WERI-Rb-1 (cell line): ENCODE data around the gene EFHB.
"Not testable (repeated sequence)": the region's sequence is repeated elsewhere in the genome, so short reads cannot be mapped to it uniquely, and the experiment has no call there.

Experiments used
- DNase-seq: peaks from one replicate; pipeline ENCODE4 v3.0.0-alpha.2; 2020
- H3K27ac ChIP-seq: fragments of 250-450 bp; sonication (Bioruptor Pico); 2 replicates; pipeline ENCODE4 v1.5.1; 2020; ENCODE audit warnings: mild to moderate bottlenecking, moderate library complexity
- H3K27me3 ChIP-seq: fragments of 250-450 bp; sonication (Bioruptor Pico); 2 replicates; pipeline ENCODE4 v1.5.1; 2021; ENCODE audit warnings: mild to moderate bottlenecking, low read depth, moderate library complexity; ENCODE audit not compliant: insufficient read depth, severe bottlenecking
- H3K36me3 ChIP-seq: fragments of 250-450 bp; sonication (Bioruptor Pico); 2 replicates; pipeline ENCODE4 v1.5.1; 2020; ENCODE audit warnings: mild to moderate bottlenecking, moderate library complexity
- H3K4me3 ChIP-seq: 2 replicates; pipeline ENCODE4 v1.5.1; 2011; ENCODE audit warnings: low read depth, mild to moderate bottlenecking, control low read depth, low read length
- H3K9me3 ChIP-seq: fragments of 250-450 bp; sonication (Bioruptor Pico); 2 replicates; pipeline ENCODE4 v1.5.1; 2021; ENCODE audit warnings: mild to moderate bottlenecking, moderate library complexity; ENCODE audit not compliant: severe bottlenecking
- CTCF ChIP-seq: IDR thresholded peaks from 2 replicates; pipeline ENCODE4 v1.5.1; 2011; ENCODE audit warnings: low read depth, mild to moderate bottlenecking, control low read depth, inconsistent platforms, low read length

Gene EFHB

GRCh38 chr3:19901337-19901736, 32.7 kb downstream of the EFHB start:
- Histone ChIP-seq H3K9me3 (no peaks in the 10 kb centered on the region), H3K4me3 (no peak overlapping the region), H3K27me3 (no peaks in the 10 kb centered on the region), H3K27ac (no peak overlapping the region), H3K36me3 (no peaks in the 10 kb centered on the region)
- TF ChIP-seq CTCF = no peak
- DNase-seq = no peak

GRCh38 chr3:19899833-19900232, 34.2 kb downstream of the EFHB start:
- H3K27me3 ChIP-seq, H3K36me3 ChIP-seq, H3K4me3 ChIP-seq, H3K9me3 ChIP-seq, DNase-seq, H3K27ac ChIP-seq: not testable (repeated sequence)

- Histone ChIP-seq H3K4me3 (no peak overlapping the region), H3K27ac (no peak overlapping the region), H3K9me3 (no peaks in the 10 kb centered on the region), H3K27me3 (no peaks in the 10 kb centered on the region), H3K36me3 (no peaks in the 10 kb centered on the region)
- no peak for DNase-seq
- TF ChIP-seq CTCF = no peak
Observed at GRCh38 chr3:19899264-19899663, 34.8 kb downstream of the EFHB start.

- Histone ChIP-seq H3K27ac (no peak overlapping the region), H3K36me3 (no peaks in the 10 kb centered on the region), H3K9me3 (no peaks in the 10 kb centered on the region), H3K4me3 (no peak overlapping the region), H3K27me3 (no peaks in the 10 kb centered on the region)
- DNase-seq = no peak
- TF ChIP-seq CTCF = no peak
Observed at GRCh38 chr3:19898721-19899120, 35.3 kb downstream of the EFHB start.

GRCh38 chr3:19891740-19892139, 42.3 kb downstream of the EFHB start:
- Histone ChIP-seq H3K36me3 (no peaks in the 10 kb centered on the region), H3K27me3 (no peaks in the 10 kb centered on the region), H3K9me3 (no peaks in the 10 kb centered on the region), H3K4me3 (no peak overlapping the region), H3K27ac (no peak overlapping the region)
- no peak for DNase-seq
- TF ChIP-seq CTCF = no peak

- H3K4me3 ChIP-seq = no peak overlapping the region
- TF ChIP-seq CTCF = no peak
- no peaks in the 10 kb centered on the region for H3K36me3 ChIP-seq
- no peak overlapping the region for H3K27ac ChIP-seq
- DNase-seq = no peak
- H3K9me3 ChIP-seq = no peaks in the 10 kb centered on the region
- no peaks in the 10 kb centered on the region for H3K27me3 ChIP-seq
Observed at GRCh38 chr3:19888428-19889152, 45.4 kb downstream of the EFHB start.

GRCh38 chr3:19887122-19887521, 46.9 kb downstream of the EFHB start:
- H3K27ac ChIP-seq, H3K4me3 ChIP-seq, DNase-seq, H3K36me3 ChIP-seq, H3K27me3 ChIP-seq, H3K9me3 ChIP-seq: not testable (repeated sequence)
